GM23338 (cell line): ENCODE results near the gene BIRC5. TPM values are rescaled to one million over a fixed set of nuclear protein-coding genes. Genes with fewer than 3 reads are reported as not detected.

Experiments
- ATAC-seq: fragments of 200-7000 bp; cut with Tn5 transposase; 3 replicates; pipeline ENCODE4 v1.9.1; 2020
- DNase-seq: peaks from one replicate; pipeline ENCODE4 v3.0.0-alpha.2; 2015; ENCODE audit warnings: low spot score
- H2AFZ ChIP-seq: fragments of 200-600 bp; sonication (generic); 2 replicates; pipeline ENCODE4 v1.8.0; 2016; ENCODE audit warnings: antibody characterized with exemption, mild to moderate bottlenecking, moderate library complexity
- H3F3A ChIP-seq: fragments of 200-600 bp; sonication (generic); replicated peaks from 2 replicates; pipeline ENCODE4 v1.8.0; 2017; ENCODE audit warnings: antibody characterized with exemption, mixed run types, low read depth
- H3K27ac ChIP-seq: fragments of 200-600 bp; sonication (generic); 2 replicates; pipeline ENCODE4 v1.6.1; 2016; ENCODE audit warnings: low read depth
- H3K27me3 ChIP-seq: fragments of 200-600 bp; sonication (generic); 2 replicates; pipeline ENCODE4 v1.8.0; 2016; ENCODE audit warnings: mild to moderate bottlenecking, mixed run types, moderate library complexity; ENCODE audit not compliant: insufficient read depth
- H3K36me3 ChIP-seq: fragments of 200-600 bp; sonication (generic); 2 replicates; pipeline ENCODE4 v1.8.0; 2016; ENCODE audit warnings: mild to moderate bottlenecking; ENCODE audit not compliant: insufficient read depth
- H3K4me1 ChIP-seq: fragments of 200-600 bp; sonication (generic); 2 replicates; pipeline ENCODE4 v1.8.0; 2016; ENCODE audit warnings: mild to moderate bottlenecking, moderate library complexity; ENCODE audit not compliant: insufficient read depth
- H3K4me2 ChIP-seq: fragments of 200-600 bp; sonication (generic); 2 replicates; pipeline ENCODE4 v1.7.1; 2017; ENCODE audit warnings: mixed run types
- H3K4me3 ChIP-seq: fragments of 200-600 bp; sonication (generic); 2 replicates; pipeline ENCODE4 v1.6.1; 2016; ENCODE audit warnings: mixed run types
- H3K79me2 ChIP-seq: fragments of 200-600 bp; sonication (generic); replicated peaks from 2 replicates; pipeline ENCODE4 v1.8.0; 2017; ENCODE audit warnings: mild to moderate bottlenecking; ENCODE audit not compliant: insufficient read depth
- H3K9me2 ChIP-seq: fragments of 200-600 bp; sonication (generic); 2 replicates; pipeline ENCODE4 v1.8.0; 2017; ENCODE audit not compliant: insufficient read depth
- H4K20me1 ChIP-seq: fragments of 200-600 bp; sonication (generic); replicated peaks from 2 replicates; pipeline ENCODE4 v1.8.0; 2017; ENCODE audit warnings: mild to moderate bottlenecking; ENCODE audit not compliant: insufficient read depth
- H3K27ac Mint-ChIP-seq: 2 replicates; pipeline ENCODE4 v1.8.0; 2020; ENCODE audit warnings: inconsistent platforms, mild to moderate bottlenecking, moderate library complexity, mixed read lengths
- H3K27me3 Mint-ChIP-seq: 3 replicates; pipeline ENCODE4 v1.8.0; 2022; ENCODE audit warnings: low read depth, mild to moderate bottlenecking, moderate library complexity, mixed read lengths, inconsistent platforms; ENCODE audit not compliant: insufficient read depth, poor library complexity
- H3K36me3 Mint-ChIP-seq: 3 replicates; pipeline ENCODE4 v1.8.0; 2021; ENCODE audit warnings: low read depth, mild to moderate bottlenecking, inconsistent platforms, moderate library complexity, mixed read lengths
- H3K4me1 Mint-ChIP-seq: 3 replicates; pipeline ENCODE4 v1.8.0; 2020; ENCODE audit warnings: mild to moderate bottlenecking, inconsistent platforms, mixed read lengths
- H3K4me3 Mint-ChIP-seq: 3 replicates; pipeline ENCODE4 v1.8.0; 2021; ENCODE audit warnings: moderate library complexity, mild to moderate bottlenecking, inconsistent platforms, mixed read lengths
- H3K9me3 Mint-ChIP-seq: 3 replicates; pipeline ENCODE4 v1.8.0; 2020; ENCODE audit warnings: moderate library complexity, mild to moderate bottlenecking, inconsistent platforms, mixed read lengths
- CREB1 ChIP-seq: fragments of 250-450 bp; sonication (Bioruptor Pico); IDR thresholded peaks from 2 replicates; pipeline ENCODE4 v1.5.0; 2020; ENCODE audit warnings: low read depth, mild to moderate bottlenecking, moderate library complexity
- CTCF ChIP-seq, 2 experiments: fragments of 200-600 bp in 1 of 2; sonication (generic) in 1 of 2; conservative IDR thresholded peaks; 2 replicates each; pipeline versions ENCODE4 v1.5.1 to v1.6.1; 2016 to 2017; ENCODE audit warnings: antibody characterized with exemption in 2 of 2, low read depth in 2 of 2, mild to moderate bottlenecking in 2 of 2, moderate library complexity in 1 of 2
- EZH2 ChIP-seq: fragments of 200-600 bp; sonication (generic); IDR thresholded peaks from one replicate; pipeline ENCODE4 v1.8.0; 2017; ENCODE audit warnings: antibody characterized with exemption, mild to moderate bottlenecking, low read depth; ENCODE audit not compliant: unreplicated experiment
- EZH2phosphoT487 ChIP-seq: fragments of 200-600 bp; sonication (generic); IDR thresholded peaks from one replicate; pipeline ENCODE4 v1.8.1; 2018; ENCODE audit warnings: antibody characterized with exemption; ENCODE audit not compliant: unreplicated experiment
- POLR2AphosphoS5 ChIP-seq: IDR thresholded peaks from 2 replicates; pipeline ENCODE4 v1.6.1; 2016; ENCODE audit warnings: antibody characterized with exemption, low read depth
- REST ChIP-seq: IDR thresholded peaks from one replicate; pipeline ENCODE4 v1.6.1; 2018; ENCODE audit warnings: antibody characterized with exemption; ENCODE audit not compliant: unreplicated experiment
- STAT1 ChIP-seq: IDR thresholded peaks from one replicate; pipeline ENCODE4 v1.6.1; 2016; ENCODE audit warnings: antibody characterized with exemption; ENCODE audit not compliant: unreplicated experiment
- ZNF114 ChIP-seq: fragments of 250-450 bp; sonication (Bioruptor Pico); IDR thresholded peaks from 2 replicates; pipeline ENCODE4 v1.5.0; 2020; ENCODE audit warnings: mild to moderate bottlenecking, moderate library complexity
- ZNF331 ChIP-seq: fragments of 250-450 bp; sonication (Bioruptor Pico); IDR thresholded peaks from 2 replicates; pipeline ENCODE4 v1.5.0; 2020; ENCODE audit warnings: low read depth, mild to moderate bottlenecking, moderate library complexity
- ZNF462 ChIP-seq: fragments of 250-450 bp; sonication (Bioruptor Pico); IDR thresholded peaks from 2 replicates; pipeline ENCODE4 v1.5.0; 2020; ENCODE audit warnings: mild to moderate bottlenecking, moderate library complexity
- polyA plus RNA-seq: library from polyadenylated mRNA; unstranded; fragments of >200 nt; fragmentation: Nextera tagmentation; extraction: Ambion mirVana; gene quantifications from 2 replicates; pipeline ENCODE4 v1.2.1, GENCODE V29; 2016
- total RNA-seq: library from RNA; depleted of rRNA; stranded (reverse); fragments of >200 nt; shearing (Covaris generic); gene quantifications from 2 replicates; pipeline ENCODE4 v1.2.3, GENCODE V29; 2014

BIRC5 gene
- total and polyA plus RNA-seq, 2 experiments from 2014 or later, result 89.7 to 111 TPM

- TF ChIP-seq CTCF (conservative IDR thresholded peaks at IDR 0.05; ENCODE audit: low read depth in 2 of 2) (no peak), ZNF114 (CRISPR knock-in tag) (no peak), CREB1 (no peak), ZNF331 (CRISPR knock-in tag) (no peak), EZH2phosphoT487 (no peak)
These were observed 29.7 kb upstream of the BIRC5 start (continued) for GRCh38 chr17:78184351-78184750.

- Histone ChIP-seq H3K9me2 (0 out of 2 replicates have a peak, but pooled peaks cover 4% of the 10 kb centered on the region), H3K36me3 (peaks cover 33% of the 10 kb centered on the region), H3F3A (peaks cover 7% of the 10 kb centered on the region; the same call in 1 of the 2 replicates), H3K4me2 (peak overlapping the region; percentile 95; the same call in 1 of the 2 replicates), H2AFZ (no peak overlapping the region), H3K27ac (no peak overlapping the region), H4K20me1 (peaks cover 26% of the 10 kb centered on the region), H3K27me3 (no peaks in the 10 kb centered on the region), H3K79me2 (peaks cover 47% of the 10 kb centered on the region), H3K4me1 (peaks cover 9% of the 10 kb centered on the region; the same call in 1 of the 2 replicates), H3K4me3 (no peak overlapping the region)
- Mint-ChIP-seq H3K4me3 (peak overlapping the region; percentile 88), H3K9me3 (no peaks in the 10 kb centered on the region; the same call in 2 of the 3 replicates), H3K27me3 (peaks cover 3% of the 10 kb centered on the region), H3K36me3 (peaks cover 52% of the 10 kb centered on the region), H3K27ac (no peak overlapping the region), H3K4me1 (peaks cover 15% of the 10 kb centered on the region)
- no peak for ATAC-seq
- no peak for DNase-seq
- TF ChIP-seq STAT1, result no peak
- no peak for TF ChIP-seq ZNF114 (CRISPR knock-in tag)
- TF ChIP-seq POLR2AphosphoS5, result no peak
- no peak for TF ChIP-seq EZH2phosphoT487
- no peak for TF ChIP-seq REST
- TF ChIP-seq EZH2, result no peak
- no peak for TF ChIP-seq CTCF (conservative IDR thresholded peaks at IDR 0.05; ENCODE audit: low read depth in 2 of 2)
- TF ChIP-seq ZNF331 (CRISPR knock-in tag), result no peak
- no peak for TF ChIP-seq ZNF462 (CRISPR knock-in tag)
These were observed 29.2 kb upstream of the BIRC5 start for GRCh38 chr17:78184868-78185267.
